OCI-LY7 (cell line): Measurements from ENCODE around the gene TPP1. TPM values are rescaled to one million over a fixed set of nuclear protein-coding genes. Genes with fewer than 3 reads are reported as not detected.

Source experiments
- BruUV-seq: library from RNA; stranded (reverse); fragments of 400-500 nt; replicated peaks from 2 replicates; lab custom pipeline; 2021; lab: Mats Ljungman, UMichigan
- CTCF ChIA-PET: fragments of 300-600 bp; sonication (Branson Sonifier 250); formaldehyde crosslinking; loops from one replicate; lab custom pipeline; 2022; ENCODE audit warnings: antibody characterized with exemption; ENCODE audit not compliant: unreplicated experiment; lab: Charles Lee
- POLR2A ChIA-PET: fragments of 300-600 bp; sonication (Branson Sonifier 250); formaldehyde crosslinking; loops from one replicate; lab custom pipeline; 2022; ENCODE audit warnings: antibody characterized with exemption; lab: Charles Lee
- DNase-seq: peaks from one replicate; pipeline ENCODE4 v3.0.0-alpha.2; 2015; ENCODE audit warnings: low spot score
- H2AFZ ChIP-seq: fragments of 200-600 bp; sonication (generic), shearing (Covaris generic); 2 replicates; pipeline ENCODE4 v1.6.1; 2014; ENCODE audit warnings: mild to moderate bottlenecking, antibody characterized with exemption, low read length, moderate library complexity
- H3K27ac ChIP-seq: fragments of 200-600 bp; sonication (generic); 2 replicates; pipeline ENCODE4 v1.5.1; 2014; ENCODE audit warnings: mixed run types, low read depth, mild to moderate bottlenecking, moderate library complexity, low read length, inconsistent platforms; ENCODE audit not compliant: poor library complexity, severe bottlenecking
- H3K36me3 ChIP-seq: fragments of 200-600 bp; sonication (generic); 2 replicates; pipeline ENCODE4 v1.6.1; 2014; ENCODE audit warnings: mild to moderate bottlenecking, antibody characterized with exemption, low read length, moderate library complexity, mixed read lengths; ENCODE audit not compliant: insufficient read depth
- H3K4me1 ChIP-seq: fragments of 200-600 bp; sonication (generic); 2 replicates; pipeline ENCODE4 v1.5.1; 2014; ENCODE audit warnings: mild to moderate bottlenecking, low read length; ENCODE audit not compliant: insufficient read depth, poor library complexity, severe bottlenecking
- H3K4me2 ChIP-seq: fragments of 200-600 bp; sonication (generic); 2 replicates; pipeline ENCODE4 v1.6.1; 2014; ENCODE audit warnings: mild to moderate bottlenecking, low read length
- H3K4me3 ChIP-seq: fragments of 200-600 bp; sonication (generic); 2 replicates; pipeline ENCODE4 v1.5.1; 2014; ENCODE audit warnings: mild to moderate bottlenecking, low read depth, low read length; ENCODE audit not compliant: poor library complexity, severe bottlenecking
- H3K79me2 ChIP-seq: fragments of 200-600 bp; sonication (generic); 2 replicates; pipeline ENCODE4 v1.6.1; 2016; ENCODE audit warnings: low read depth, mild to moderate bottlenecking, low read length, moderate library complexity, mixed read lengths; ENCODE audit not compliant: insufficient read depth
- H3K9me2 ChIP-seq: fragments of 200-600 bp; sonication (generic); 2 replicates; pipeline ENCODE4 v1.6.1; 2016; ENCODE audit warnings: mild to moderate bottlenecking, low read length, mixed read lengths; ENCODE audit not compliant: insufficient read depth
- H3K9me3 ChIP-seq: fragments of 200-600 bp; sonication (generic); 2 replicates; pipeline ENCODE4 v1.6.1; 2014; ENCODE audit warnings: mild to moderate bottlenecking, mixed run types, low read length, mixed read lengths
- H4K20me1 ChIP-seq: fragments of 200-600 bp; sonication (generic); 2 replicates; pipeline ENCODE4 v1.6.1; 2014; ENCODE audit warnings: mild to moderate bottlenecking, antibody characterized with exemption, low read length, moderate library complexity, mixed read lengths; ENCODE audit not compliant: insufficient read depth
- EZH2phosphoT487 ChIP-seq: fragments of 200-600 bp; sonication (generic); IDR thresholded peaks from 2 replicates; pipeline ENCODE4 v1.6.1; 2018; ENCODE audit warnings: low read depth, borderline replicate concordance, mild to moderate bottlenecking, mixed run types, antibody characterized with exemption, low read length, moderate library complexity, mixed read lengths
- intact Hi-C: fragments of 100-400 bp; cut with micrococcal nuclease; formaldehyde crosslinking; loops from one replicate; pipeline ENCODE4 v1.10.0; 2022; ENCODE audit not compliant: unreplicated experiment
- total RNA-seq, 2 experiments: library from RNA; depleted of rRNA in 1 of 2; stranded (reverse); fragments of >200 nt in 1 of 2; shearing (Covaris generic) in 1 of 2; gene quantifications; 2 replicates each; pipeline ENCODE4 v1.2.3, GENCODE V29; 2014 to 2022
- TF ChIP-seq, protein P1 (sequence below): fragments of 200-600 bp; sonication (generic); conservative IDR thresholded peaks from 2 replicates; pipeline ENCODE4 v1.5.1; 2014; ENCODE audit warnings: mild to moderate bottlenecking, antibody characterized with exemption, low read length, moderate library complexity, mixed read lengths

The TPP1 gene
- total RNA-seq, 2 experiments from 2014 or later, result 16.6 to 41.1 TPM

DNA sequence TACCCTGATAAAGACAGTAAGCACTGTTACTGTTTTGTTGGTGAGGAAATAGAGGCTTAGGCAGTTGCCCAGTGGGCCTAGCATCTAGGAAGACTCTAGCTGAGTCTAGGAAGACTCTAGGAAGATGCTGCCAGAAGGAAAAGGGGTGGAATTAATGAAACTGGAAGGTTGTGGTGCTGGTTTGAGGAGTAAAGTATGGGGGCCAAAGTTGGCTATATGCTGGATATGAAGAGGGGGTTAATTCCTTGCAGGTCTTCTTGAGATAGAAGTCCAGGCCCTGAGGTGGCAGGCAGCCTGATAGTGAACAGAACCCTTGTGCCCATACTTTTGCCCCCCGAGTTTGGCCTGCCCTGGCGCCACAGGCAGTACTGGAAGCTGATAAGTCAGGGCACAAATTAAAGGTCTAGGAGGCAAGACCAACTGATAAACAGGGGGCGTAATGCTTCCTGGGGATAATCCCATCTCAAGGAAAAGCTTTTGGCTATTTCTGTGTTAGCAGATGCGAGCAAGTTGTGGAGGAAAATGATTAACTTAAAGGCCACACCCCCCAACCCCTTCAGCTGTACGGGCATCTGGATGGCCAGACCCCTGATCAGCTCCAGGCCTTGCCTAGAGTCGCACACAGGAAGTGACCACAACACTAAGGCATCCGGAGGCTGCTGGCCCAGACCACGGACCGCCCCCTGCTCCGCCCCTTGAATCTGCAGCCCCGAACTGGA is 12.6 kb downstream of the TPP1 start:
- Histone ChIP-seq H3K36me3 (peaks cover 57% of the 10 kb centered on the region), H3K9me3 (no peaks in the 10 kb centered on the region), H3K27ac (peak overlapping the region; percentile 47), H3K4me2 (peak overlapping the region; percentile 86), H3K4me1 (peaks cover 57% of the 10 kb centered on the region), H3K9me2 (no peaks in the 10 kb centered on the region), H3K4me3 (peak overlapping the region; percentile 39), H2AFZ (no peak overlapping the region), H3K79me2 (peaks cover 61% of the 10 kb centered on the region), H4K20me1 (peaks cover 25% of the 10 kb centered on the region)
- ChIA-PET POLR2A (interaction anchor here (0.6 to 2.2 kb wide), 6 partner anchors 11 to 898 kb away, joined by 3 to 6 read pairs (median 4); partner anchors contain the start of gene MRPL17), CTCF (no interaction called here)
- TF ChIP-seq, protein P1, sequence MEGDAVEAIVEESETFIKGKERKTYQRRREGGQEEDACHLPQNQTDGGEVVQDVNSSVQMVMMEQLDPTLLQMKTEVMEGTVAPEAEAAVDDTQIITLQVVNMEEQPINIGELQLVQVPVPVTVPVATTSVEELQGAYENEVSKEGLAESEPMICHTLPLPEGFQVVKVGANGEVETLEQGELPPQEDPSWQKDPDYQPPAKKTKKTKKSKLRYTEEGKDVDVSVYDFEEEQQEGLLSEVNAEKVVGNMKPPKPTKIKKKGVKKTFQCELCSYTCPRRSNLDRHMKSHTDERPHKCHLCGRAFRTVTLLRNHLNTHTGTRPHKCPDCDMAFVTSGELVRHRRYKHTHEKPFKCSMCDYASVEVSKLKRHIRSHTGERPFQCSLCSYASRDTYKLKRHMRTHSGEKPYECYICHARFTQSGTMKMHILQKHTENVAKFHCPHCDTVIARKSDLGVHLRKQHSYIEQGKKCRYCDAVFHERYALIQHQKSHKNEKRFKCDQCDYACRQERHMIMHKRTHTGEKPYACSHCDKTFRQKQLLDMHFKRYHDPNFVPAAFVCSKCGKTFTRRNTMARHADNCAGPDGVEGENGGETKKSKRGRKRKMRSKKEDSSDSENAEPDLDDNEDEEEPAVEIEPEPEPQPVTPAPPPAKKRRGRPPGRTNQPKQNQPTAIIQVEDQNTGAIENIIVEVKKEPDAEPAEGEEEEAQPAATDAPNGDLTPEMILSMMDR, result no peak
- no peak for TF ChIP-seq EZH2phosphoT487
- peak; percentile 52 for DNase-seq
- intact Hi-C loops, result no loop called here
- BruUV-seq, result no TSS peak

DNA sequence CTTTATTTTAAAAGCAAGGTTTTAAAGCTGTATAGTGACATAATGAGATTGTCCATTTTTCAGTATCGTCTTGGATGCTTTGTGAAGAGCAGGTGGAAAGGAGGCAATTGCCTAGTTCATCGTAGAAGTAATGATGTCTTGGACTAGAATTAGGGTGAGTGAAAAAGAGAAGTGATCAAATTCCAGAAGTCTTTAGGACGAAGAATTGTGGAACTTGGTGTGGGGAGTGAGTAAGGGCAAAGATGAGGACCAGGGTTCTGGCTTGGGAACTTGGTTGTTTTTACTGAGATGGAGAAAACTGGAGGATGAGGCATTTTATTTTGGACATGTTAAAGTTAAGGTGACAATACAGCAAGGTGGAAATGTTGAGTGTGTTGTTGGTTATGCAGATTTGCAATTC is 14.4 kb downstream of the TPP1 start:
- Histone ChIP-seq H4K20me1 (peaks cover 16% of the 10 kb centered on the region), H3K9me3 (no peaks in the 10 kb centered on the region), H3K9me2 (no peaks in the 10 kb centered on the region), H3K79me2 (peaks cover 58% of the 10 kb centered on the region), H3K27ac (peak overlapping the region; percentile 67), H3K4me1 (peaks cover 47% of the 10 kb centered on the region), H3K36me3 (peaks cover 58% of the 10 kb centered on the region), H3K4me3 (peak overlapping the region; percentile 91), H2AFZ (peak overlapping the region; percentile 83; the same call in 1 of the 2 replicates), H3K4me2 (peak overlapping the region; percentile 86)
- intact Hi-C loops, result loop anchor here (1.0 to 5.0 kb wide), 3 partner anchors 79 to 323 kb away; partner anchors contain the start of genes ARFIP2, MRPL17, TIMM10B and ZNF215
- ChIA-PET POLR2A (interaction anchor here (0.6 to 2.1 kb wide), 11 partner anchors 8 to 1263 kb away, joined by 3 to 19 read pairs (median 3); partner anchors contain the start of genes MRPL17, TAF10 and TPP1), CTCF (interaction anchor here (0.5 to 1.1 kb wide), 9 partner anchors 8 to 226 kb away, joined by 3 to 7 read pairs (median 3); partner anchors contain the start of gene MRPL17)
- BruUV-seq, result TSS peak; percentile 45
- no peak for TF ChIP-seq EZH2phosphoT487
- TF ChIP-seq, protein P1, result no peak
- no peak for DNase-seq
